Mammary epithelial cell (primary cell): Measurements from ENCODE around the gene COL1A1.

ENCODE experiments used
- EZH2 ChIP-seq: IDR thresholded peaks from 2 replicates; pipeline ENCODE4 v1.6.1; 2012; ENCODE audit warnings: low read length, inconsistent platforms, borderline replicate concordance
- TF ChIP-seq, protein P1 (sequence below), 2 donors: IDR thresholded peaks in 1 of 2; conservative IDR thresholded peaks in 1 of 2; 2 replicates each; pipeline ENCODE4 v1.5.1; 2011 to 2012; ENCODE audit warnings: inconsistent platforms in 2 of 2, low read length in 2 of 2, mild to moderate bottlenecking in 2 of 2, control low read depth in 1 of 2, low read depth in 1 of 2; ENCODE audit not compliant: insufficient read depth in 1 of 2; ENCODE audit errors: extremely low read depth in 1 of 2

DNA sequence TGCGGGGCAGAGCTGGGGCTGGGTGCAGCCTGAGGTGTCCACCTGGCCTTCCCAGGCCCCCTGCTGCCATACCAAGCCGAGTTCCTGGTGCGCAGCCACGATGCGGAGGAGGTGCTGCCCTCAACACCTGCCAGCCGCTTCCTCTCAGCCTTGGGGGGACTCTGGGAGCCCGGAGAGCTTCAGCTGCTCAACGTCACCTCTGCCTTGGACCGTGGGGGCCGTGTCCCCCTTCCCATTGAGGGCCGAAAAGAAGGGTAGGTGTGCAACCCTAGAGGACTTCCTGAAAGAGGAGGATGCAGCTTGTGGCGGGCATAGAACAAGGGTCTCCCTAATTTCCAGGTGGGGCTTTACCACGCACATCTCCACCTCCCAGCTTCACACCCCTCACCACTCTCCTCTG lies 33.1 kb downstream of the COL1A1 start:
- TF ChIP-seq, protein P1, sequence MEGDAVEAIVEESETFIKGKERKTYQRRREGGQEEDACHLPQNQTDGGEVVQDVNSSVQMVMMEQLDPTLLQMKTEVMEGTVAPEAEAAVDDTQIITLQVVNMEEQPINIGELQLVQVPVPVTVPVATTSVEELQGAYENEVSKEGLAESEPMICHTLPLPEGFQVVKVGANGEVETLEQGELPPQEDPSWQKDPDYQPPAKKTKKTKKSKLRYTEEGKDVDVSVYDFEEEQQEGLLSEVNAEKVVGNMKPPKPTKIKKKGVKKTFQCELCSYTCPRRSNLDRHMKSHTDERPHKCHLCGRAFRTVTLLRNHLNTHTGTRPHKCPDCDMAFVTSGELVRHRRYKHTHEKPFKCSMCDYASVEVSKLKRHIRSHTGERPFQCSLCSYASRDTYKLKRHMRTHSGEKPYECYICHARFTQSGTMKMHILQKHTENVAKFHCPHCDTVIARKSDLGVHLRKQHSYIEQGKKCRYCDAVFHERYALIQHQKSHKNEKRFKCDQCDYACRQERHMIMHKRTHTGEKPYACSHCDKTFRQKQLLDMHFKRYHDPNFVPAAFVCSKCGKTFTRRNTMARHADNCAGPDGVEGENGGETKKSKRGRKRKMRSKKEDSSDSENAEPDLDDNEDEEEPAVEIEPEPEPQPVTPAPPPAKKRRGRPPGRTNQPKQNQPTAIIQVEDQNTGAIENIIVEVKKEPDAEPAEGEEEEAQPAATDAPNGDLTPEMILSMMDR (conservative IDR thresholded peaks at IDR 0.05 in 1 of 2, IDR thresholded peaks at IDR 0.05 in 1 of 2; ENCODE audit: extremely low read depth in 1 of 2, insufficient read depth in 1 of 2, low read depth in 1 of 2, low read length in 2 of 2), result no peak
- no peak for TF ChIP-seq EZH2
